ENCODE data around the gene POLDIP3.

DNA sequence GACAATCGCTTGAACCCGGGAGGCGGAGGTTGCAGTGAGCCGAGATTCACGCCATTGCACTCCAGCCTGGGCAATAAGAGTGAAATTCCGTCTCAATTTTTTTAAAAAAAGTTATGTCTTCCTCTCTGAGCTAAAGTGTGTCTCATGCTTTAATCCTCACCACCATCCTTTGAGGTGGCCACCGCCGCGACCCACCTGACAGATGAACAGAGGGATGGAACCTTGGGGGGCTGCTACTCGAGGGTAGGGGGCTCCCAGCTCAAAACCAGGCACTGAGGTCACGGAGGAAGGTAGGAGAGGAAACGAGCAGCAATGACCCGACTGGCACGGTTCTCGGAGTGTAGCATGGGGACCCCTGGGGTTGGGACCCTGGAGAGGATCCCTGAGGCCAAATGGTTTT, 10.7 kb upstream of the POLDIP3 start:
- TF ChIP-seq EZH2phosphoT487 (IDR thresholded peaks at IDR 0.05; ENCODE audit: low read depth, severe bottlenecking, unreplicated experiment) = no peak
- TF ChIP-seq CTCF (IDR thresholded peaks at IDR 0.05; ENCODE audit: poor library complexity) = no peak
- TF ChIP-seq EZH2 (IDR thresholded peaks at IDR 0.05; ENCODE audit: borderline replicate concordance) = no peak

Data from hepatocyte (in vitro differentiated cells).